Keratinocyte (primary cell): ENCODE data around the gene KRT77. TPM values are rescaled to one million over a fixed set of nuclear protein-coding genes. Genes with fewer than 3 reads are reported as not detected.

Experiments
- DNase-seq: peaks from one replicate; pipeline ENCODE4 v3.0.0-alpha.2; 2011; ENCODE audit warnings: low read depth, missing footprints, low spot score
- FAIRE-seq: peaks from 2 replicates; lab custom pipeline; 2011; peaks lifted over from hg19 to GRCh38; lab: Jason Lieb, UNC
- H2AFZ ChIP-seq: 2 replicates; pipeline ENCODE4 v1.6.0; 2012; ENCODE audit warnings: low read length, control low read depth, inconsistent platforms; ENCODE audit not compliant: control insufficient read depth
- H3K27ac ChIP-seq: 2 replicates; pipeline ENCODE4 v1.5.1; 2011; ENCODE audit warnings: low read length; ENCODE audit not compliant: control insufficient read depth, insufficient read depth
- H3K27me3 ChIP-seq: 3 replicates; pipeline ENCODE4 v1.6.0; 2011; ENCODE audit warnings: low read length; ENCODE audit not compliant: control insufficient read depth, insufficient read depth; ENCODE audit errors: extremely low read depth
- H3K36me3 ChIP-seq, 2 experiments: 2 replicates in 1 of 2; 3 replicates in 1 of 2; pipeline ENCODE4 v1.5.1; 2011; ENCODE audit warnings: low read length in 2 of 2, mild to moderate bottlenecking in 1 of 2; ENCODE audit not compliant: control insufficient read depth in 2 of 2, insufficient read depth in 2 of 2; ENCODE audit errors: extremely low read depth in 1 of 2
- H3K4me1 ChIP-seq: 3 replicates; pipeline ENCODE4 v1.5.1; 2011; ENCODE audit warnings: low read length; ENCODE audit not compliant: control insufficient read depth, insufficient read depth; ENCODE audit errors: extremely low read depth
- H3K4me2 ChIP-seq: 3 replicates; pipeline ENCODE4 v1.6.0; 2011; ENCODE audit warnings: low read depth, low read length; ENCODE audit not compliant: control insufficient read depth, insufficient read depth; ENCODE audit errors: extremely low read depth
- H3K4me3 ChIP-seq, 3 experiments: fragments of 200-600 bp in 1 of 3; sonication (generic) in 1 of 3; 2 replicates in 2 of 3; 3 replicates in 1 of 3; pipeline ENCODE4 v1.5.1; 2011 to 2016; ENCODE audit warnings: low read length in 3 of 3, mild to moderate bottlenecking in 3 of 3, control low read depth in 2 of 3, inconsistent platforms in 1 of 3, low read depth in 1 of 3, mixed read lengths in 1 of 3, mixed run types in 1 of 3, moderate library complexity in 1 of 3; ENCODE audit not compliant: control insufficient read depth in 2 of 3, insufficient read depth in 2 of 3; ENCODE audit errors: extremely low read depth in 1 of 3
- H3K79me2 ChIP-seq: 2 replicates; pipeline ENCODE4 v1.6.0; 2012; ENCODE audit warnings: low read length; ENCODE audit not compliant: control insufficient read depth, insufficient read depth
- H3K9ac ChIP-seq: 3 replicates; pipeline ENCODE4 v1.6.0; 2011; ENCODE audit warnings: low read length; ENCODE audit not compliant: control insufficient read depth, insufficient read depth; ENCODE audit errors: extremely low read depth
- H3K9me1 ChIP-seq: 3 replicates; pipeline ENCODE4 v1.6.0; 2011; ENCODE audit warnings: low read length; ENCODE audit not compliant: control insufficient read depth, insufficient read depth; ENCODE audit errors: extremely low read depth
- H3K9me3 ChIP-seq: 2 replicates; pipeline ENCODE4 v1.5.1; 2012; ENCODE audit warnings: low read depth, low read length; ENCODE audit not compliant: control insufficient read depth
- H4K20me1 ChIP-seq: 3 replicates; pipeline ENCODE4 v1.6.0; 2011; ENCODE audit warnings: low read length; ENCODE audit not compliant: control insufficient read depth, insufficient read depth; ENCODE audit errors: extremely low read depth
- EZH2 ChIP-seq: IDR thresholded peaks from one replicate; pipeline ENCODE4 v1.6.1; 2012; ENCODE audit warnings: inconsistent platforms, mild to moderate bottlenecking, low read length, moderate library complexity
- dilution Hi-C: fragments of 300-500 bp; cut with MboI; formaldehyde crosslinking; loops from one replicate; pipeline ENCODE4 v1.7.0; 2020; ENCODE audit warnings: low sequenced_read_pairs; ENCODE audit not compliant: extremely low pct_ligation_motif_present
- polyA plus RNA-seq, 5 experiments: library from polyadenylated mRNA; depleted of rRNA in 3 of 5; stranded (reverse) in 3 of 5; stranded (forward) in 1 of 5; unstranded in 1 of 5; fragments of >200 nt; gene quantifications; 1 replicate in 1 of 5; 2 replicates in 3 of 5; 3 replicates in 1 of 5; pipeline versions ENCODE4 v1.2.1 to v1.2.3, GENCODE V29; 2011 to 2012; ENCODE audit warnings: missing spikeins in 2 of 5, low read depth in 1 of 5, low replicate concordance in 1 of 5
- TF ChIP-seq, protein P1 (sequence below), 3 experiments: IDR thresholded peaks in 1 of 3; conservative IDR thresholded peaks in 1 of 3; optimal IDR thresholded peaks in 1 of 3; 2 replicates in 2 of 3; 3 replicates in 1 of 3; pipeline versions ENCODE3 to v1.5.1; 2011; ENCODE audit warnings: low read length in 3 of 3, mild to moderate bottlenecking in 3 of 3, moderate library complexity in 2 of 3, control low read depth in 1 of 3, inconsistent platforms in 1 of 3; ENCODE audit not compliant: insufficient read depth in 2 of 3; ENCODE audit errors: extremely low read depth in 1 of 3

Gene KRT77
- polyA plus RNA-seq, 1 donor (not counting 4 experiments of a cell fraction or from before 2014, with no cell fraction given) = 1.3 TPM

DNA sequence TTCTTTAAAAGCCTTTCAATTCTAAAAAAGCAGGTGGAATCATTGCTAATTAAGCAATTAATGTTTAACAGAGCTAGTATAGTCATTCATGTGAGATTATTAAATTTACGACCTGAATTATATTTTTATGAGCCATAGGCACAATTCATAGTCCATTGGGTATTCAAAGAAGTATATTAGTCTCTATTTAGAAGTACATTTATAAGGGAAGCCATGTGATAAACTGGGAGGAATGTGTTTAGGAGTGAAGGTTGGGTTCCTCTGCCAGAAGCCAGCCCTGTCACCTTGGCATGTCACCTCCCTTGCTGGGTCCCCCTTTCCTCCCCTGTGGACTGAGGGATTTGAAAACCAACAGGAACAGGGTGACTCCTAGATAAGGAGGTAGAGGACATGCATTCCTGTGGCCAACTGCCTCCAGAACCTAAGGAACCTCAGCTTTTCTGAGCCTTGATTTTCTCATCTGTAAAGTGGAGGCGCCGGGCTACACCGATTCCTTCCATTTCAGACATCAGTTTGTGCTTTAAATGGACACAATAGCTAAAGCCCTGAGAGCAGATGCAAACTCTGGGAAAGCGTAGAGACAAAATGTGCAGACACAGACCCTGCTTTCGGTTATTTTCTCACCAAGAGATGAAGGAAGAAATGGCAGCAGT, 45.9 kb downstream of the KRT77 start:
- Histone ChIP-seq H3K9me1 (no peaks in the 10 kb centered on the region), H3K27ac (no peak overlapping the region), H3K79me2 (no peaks in the 10 kb centered on the region), H3K4me3 (no peak overlapping the region), H3K27me3 (no peaks in the 10 kb centered on the region), H3K4me2 (no peak overlapping the region), H3K9ac (no peak overlapping the region), H3K36me3 (no peaks in the 10 kb centered on the region), H4K20me1 (no peaks in the 10 kb centered on the region), H2AFZ (no peak overlapping the region), H3K4me1 (peaks cover 11% of the 10 kb centered on the region), H3K9me3 (no peaks in the 10 kb centered on the region)
- no peak for TF ChIP-seq EZH2
- TF ChIP-seq, protein P1, sequence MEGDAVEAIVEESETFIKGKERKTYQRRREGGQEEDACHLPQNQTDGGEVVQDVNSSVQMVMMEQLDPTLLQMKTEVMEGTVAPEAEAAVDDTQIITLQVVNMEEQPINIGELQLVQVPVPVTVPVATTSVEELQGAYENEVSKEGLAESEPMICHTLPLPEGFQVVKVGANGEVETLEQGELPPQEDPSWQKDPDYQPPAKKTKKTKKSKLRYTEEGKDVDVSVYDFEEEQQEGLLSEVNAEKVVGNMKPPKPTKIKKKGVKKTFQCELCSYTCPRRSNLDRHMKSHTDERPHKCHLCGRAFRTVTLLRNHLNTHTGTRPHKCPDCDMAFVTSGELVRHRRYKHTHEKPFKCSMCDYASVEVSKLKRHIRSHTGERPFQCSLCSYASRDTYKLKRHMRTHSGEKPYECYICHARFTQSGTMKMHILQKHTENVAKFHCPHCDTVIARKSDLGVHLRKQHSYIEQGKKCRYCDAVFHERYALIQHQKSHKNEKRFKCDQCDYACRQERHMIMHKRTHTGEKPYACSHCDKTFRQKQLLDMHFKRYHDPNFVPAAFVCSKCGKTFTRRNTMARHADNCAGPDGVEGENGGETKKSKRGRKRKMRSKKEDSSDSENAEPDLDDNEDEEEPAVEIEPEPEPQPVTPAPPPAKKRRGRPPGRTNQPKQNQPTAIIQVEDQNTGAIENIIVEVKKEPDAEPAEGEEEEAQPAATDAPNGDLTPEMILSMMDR (optimal IDR thresholded peaks at IDR 0.05 in 1 of 3, IDR thresholded peaks at IDR 0.05 in 1 of 3, conservative IDR thresholded peaks at IDR 0.05 in 1 of 3; ENCODE audit: extremely low read depth in 1 of 3, insufficient read depth in 2 of 3, low read length in 3 of 3) = no peak
- no peak for DNase-seq
- FAIRE-seq = no peak
- dilution Hi-C loops = no loop called here

DNA sequence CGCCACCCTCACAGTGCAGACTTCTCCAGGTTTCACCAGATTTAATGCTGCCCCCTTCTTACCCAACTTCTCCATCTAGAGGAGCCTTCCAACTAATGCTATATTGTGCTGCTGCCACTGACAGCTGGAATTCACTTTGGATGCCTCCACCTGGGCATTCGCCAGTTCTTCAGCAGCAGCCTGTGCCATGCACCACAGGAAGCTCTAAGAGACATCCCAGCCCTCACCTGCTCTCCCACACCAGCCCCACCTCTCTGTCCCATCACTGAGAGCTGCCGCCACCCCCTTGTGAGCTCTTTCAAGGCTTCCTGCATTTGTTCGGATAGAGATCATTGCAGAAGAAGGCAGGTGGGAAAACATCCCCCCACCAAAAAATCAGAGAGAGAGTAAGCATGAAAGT, 46.7 kb downstream of the KRT77 start:
- FAIRE-seq = no peak

More for the DNA sequence above, 46.7 kb downstream of the KRT77 start:
- dilution Hi-C loops = no loop called here
- Histone ChIP-seq H3K36me3 (no peaks in the 10 kb centered on the region), H2AFZ (no peak overlapping the region), H3K27ac (no peak overlapping the region), H3K9ac (no peak overlapping the region), H3K4me2 (no peak overlapping the region), H3K9me3 (peaks cover 2% of the 10 kb centered on the region), H4K20me1 (no peaks in the 10 kb centered on the region), H3K79me2 (no peaks in the 10 kb centered on the region), H3K9me1 (no peaks in the 10 kb centered on the region), H3K4me3 (no peak overlapping the region), H3K4me1 (peaks cover 11% of the 10 kb centered on the region), H3K27me3 (peaks cover 5% of the 10 kb centered on the region)
- DNase-seq = no peak
- no peak for TF ChIP-seq EZH2
- TF ChIP-seq, protein P1 (optimal IDR thresholded peaks at IDR 0.05 in 1 of 3, IDR thresholded peaks at IDR 0.05 in 1 of 3, conservative IDR thresholded peaks at IDR 0.05 in 1 of 3; ENCODE audit: extremely low read depth in 1 of 3, insufficient read depth in 2 of 3, low read length in 3 of 3) = no peak
